Measurements from ENCODE around the gene AURKA.
"Not testable (repeated sequence)": the region's sequence is repeated elsewhere in the genome, so short reads cannot be mapped to it uniquely, and the experiment has no call there.

Gene AURKA

DNA sequence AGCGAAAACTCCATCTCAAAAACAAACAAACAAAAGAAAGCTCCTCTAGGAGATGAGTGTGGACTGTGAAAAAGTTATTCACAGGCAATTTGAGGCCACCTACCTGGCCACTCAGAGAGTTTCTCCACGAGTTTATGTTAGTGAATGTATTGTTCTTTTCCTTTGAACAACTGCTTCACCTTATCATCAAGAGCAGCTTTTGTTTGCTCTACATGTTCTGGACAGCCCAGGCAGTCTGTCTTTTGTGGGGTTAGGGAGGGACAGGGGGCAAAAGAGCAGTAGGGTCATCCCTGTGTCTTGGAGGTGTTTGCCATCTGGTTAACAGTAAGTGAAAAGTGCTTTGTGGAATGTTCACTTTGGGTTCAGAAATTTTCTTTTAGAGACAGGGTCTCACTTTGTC is 28.0 kb upstream of the AURKA start:
- Histone ChIP-seq H3K27me3 (ENCODE audit: control insufficient read depth, insufficient read depth, low read length) (no peaks in the 10 kb centered on the region), H3K4me1 (ENCODE audit: control insufficient read depth, insufficient read depth, low read length) (peaks cover 48% of the 10 kb centered on the region), H3K36me3 (ENCODE audit: insufficient read depth, low read length) (no peaks in the 10 kb centered on the region), H3K9ac (ENCODE audit: low read depth, low read length) (no peak overlapping the region), H3K4me2 (ENCODE audit: low read length) (no peak overlapping the region), H3K4me3 (ENCODE audit: low read length) (no peak overlapping the region), H3K9me3 (replicated peaks; ENCODE audit: low read length) (no peaks in the 10 kb centered on the region)

DNA sequence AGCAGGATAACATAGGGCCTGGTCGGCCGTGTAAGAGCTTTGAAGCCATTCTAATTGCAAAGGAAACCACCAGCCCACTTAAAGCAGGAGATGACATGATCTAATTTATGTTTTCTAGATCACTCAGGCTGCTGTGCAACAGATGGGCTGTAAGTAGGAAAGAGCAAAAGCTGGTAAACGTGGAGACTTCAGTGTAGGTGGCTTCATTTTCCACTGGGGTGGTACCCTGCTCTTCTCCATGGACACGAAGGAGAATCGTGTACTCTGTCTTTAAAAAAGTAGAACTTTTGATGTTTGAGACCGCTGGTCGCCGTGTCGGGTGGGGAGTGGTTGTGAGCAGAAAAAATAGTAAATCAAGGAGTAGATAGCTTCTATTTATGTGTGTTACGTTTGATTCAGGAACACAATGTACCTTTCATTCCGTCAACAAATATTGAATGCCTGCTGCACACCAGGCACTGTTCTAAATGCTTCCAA is 26.4 kb upstream of the AURKA start:
- Histone ChIP-seq H3K9ac (ENCODE audit: low read depth, low read length) (no peak overlapping the region), H3K4me2 (ENCODE audit: low read length) (no peak overlapping the region), H3K9me3 (replicated peaks; ENCODE audit: low read length) (no peaks in the 10 kb centered on the region), H3K4me1 (ENCODE audit: control insufficient read depth, insufficient read depth, low read length) (peaks cover 56% of the 10 kb centered on the region), H3K36me3 (ENCODE audit: insufficient read depth, low read length) (no peaks in the 10 kb centered on the region), H3K4me3 (ENCODE audit: low read length) (no peak overlapping the region), H3K27me3 (ENCODE audit: control insufficient read depth, insufficient read depth, low read length) (no peaks in the 10 kb centered on the region)

DNA sequence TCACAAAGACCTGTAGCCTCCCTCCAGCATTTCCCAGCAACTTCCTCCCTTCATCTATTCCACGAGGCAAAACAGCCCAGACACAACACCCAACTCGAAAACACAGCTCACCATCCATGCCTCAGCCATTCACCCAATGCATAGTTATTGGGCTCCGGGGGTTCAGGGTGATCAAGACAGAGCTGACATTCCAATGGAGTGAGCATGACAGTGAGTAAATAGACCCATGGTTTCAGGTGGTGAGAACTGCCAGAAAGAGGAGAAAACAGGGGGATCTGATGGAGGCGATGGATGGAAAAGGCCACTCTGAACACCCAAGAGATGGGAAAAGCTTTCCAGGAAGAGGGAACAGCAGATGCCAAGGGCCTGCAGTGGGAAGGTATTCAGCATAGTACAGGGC is 25.9 kb upstream of the AURKA start:
- Histone ChIP-seq H3K9ac (ENCODE audit: low read depth, low read length) (no peak overlapping the region), H3K4me3 (ENCODE audit: low read length) (no peak overlapping the region), H3K27me3 (ENCODE audit: control insufficient read depth, insufficient read depth, low read length) (no peaks in the 10 kb centered on the region), H3K9me3 (replicated peaks; ENCODE audit: low read length) (no peaks in the 10 kb centered on the region), H3K36me3 (ENCODE audit: insufficient read depth, low read length) (no peaks in the 10 kb centered on the region), H3K4me1 (ENCODE audit: control insufficient read depth, insufficient read depth, low read length) (peaks cover 52% of the 10 kb centered on the region), H3K4me2 (ENCODE audit: low read length) (no peak overlapping the region)

DNA sequence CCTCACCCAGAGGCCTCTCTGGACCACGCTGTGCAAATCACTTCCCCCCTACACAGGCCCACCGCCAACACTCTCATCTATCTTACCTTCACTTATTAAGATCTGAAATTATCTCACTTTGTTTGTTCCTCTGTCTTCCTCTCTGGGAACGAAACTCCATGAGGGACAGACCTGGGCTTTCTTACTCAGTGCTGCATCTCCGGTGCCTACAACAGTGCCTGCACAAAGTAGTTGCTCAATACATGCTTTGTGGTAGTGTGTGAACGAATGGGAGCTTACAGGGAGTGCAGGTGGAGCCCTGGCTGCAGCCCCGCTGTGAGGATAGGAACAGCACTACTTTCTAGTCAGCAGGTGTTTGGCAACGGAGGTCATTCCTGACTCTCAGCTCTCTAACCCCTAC is 25.4 kb upstream of the AURKA start:
- H3K4me3 ChIP-seq (ENCODE audit: low read length): no peak overlapping the region
- H3K4me2 ChIP-seq (ENCODE audit: low read length): no peak overlapping the region
- no peaks in the 10 kb centered on the region for H3K9me3 ChIP-seq (replicated peaks; ENCODE audit: low read length)
- H3K9ac ChIP-seq (ENCODE audit: low read depth, low read length): no peak overlapping the region
- no peaks in the 10 kb centered on the region for H3K36me3 ChIP-seq (ENCODE audit: insufficient read depth, low read length)
- H3K27me3 ChIP-seq (ENCODE audit: control insufficient read depth, insufficient read depth, low read length): no peaks in the 10 kb centered on the region
- H3K4me1 ChIP-seq (ENCODE audit: control insufficient read depth, insufficient read depth, low read length): peaks cover 47% of the 10 kb centered on the region

DNA sequence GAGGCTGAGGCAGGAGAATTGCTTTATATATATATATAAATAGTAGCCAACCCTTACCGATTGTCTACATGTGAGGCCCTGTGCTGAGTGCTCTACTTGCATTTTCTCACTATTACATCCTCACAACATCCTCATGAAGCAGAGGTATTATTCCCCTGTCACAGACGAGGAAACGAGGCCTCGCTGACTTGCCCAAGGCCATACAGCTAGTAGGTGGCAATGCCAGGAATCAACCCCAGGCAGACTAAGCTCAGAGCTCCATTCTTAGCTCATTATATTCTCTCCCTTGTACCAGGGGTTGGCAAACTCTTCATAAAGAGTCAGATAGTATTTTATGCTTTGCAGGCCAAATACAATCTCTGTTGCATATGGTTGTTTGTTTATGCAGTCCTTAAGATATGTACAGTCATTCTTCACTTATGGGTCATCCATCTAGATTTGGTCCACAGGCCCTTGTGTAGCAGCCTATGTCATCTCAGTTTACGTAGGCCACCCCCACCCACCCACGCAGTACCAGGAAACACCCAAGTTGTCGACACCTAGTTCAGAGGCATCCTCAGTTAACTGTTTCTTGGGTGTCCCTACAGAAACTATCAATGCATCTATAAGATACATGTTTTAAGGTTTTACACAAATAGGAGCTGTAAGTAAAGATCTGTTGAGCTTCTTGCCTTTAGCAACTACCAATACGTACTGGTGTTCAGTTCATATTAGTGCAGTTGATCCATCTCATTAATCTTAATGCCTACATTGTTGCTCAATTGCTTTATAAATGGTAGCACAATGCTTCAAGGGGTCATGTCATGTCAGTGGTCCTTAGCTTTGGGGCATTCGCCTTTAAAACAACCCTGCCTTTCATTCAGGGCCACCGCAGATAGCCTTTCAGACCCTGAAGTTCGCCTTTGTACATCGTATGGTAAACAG is 23.1 kb upstream of the AURKA start:
- H3K27me3 ChIP-seq (ENCODE audit: control insufficient read depth, insufficient read depth, low read length): no peaks in the 10 kb centered on the region
- H3K36me3 ChIP-seq (ENCODE audit: insufficient read depth, low read length): no peaks in the 10 kb centered on the region
- H3K9me3 ChIP-seq (replicated peaks; ENCODE audit: low read length): no peaks in the 10 kb centered on the region
- H3K9ac ChIP-seq (ENCODE audit: low read depth, low read length): peak overlapping the region; percentile 16
- H3K4me1 ChIP-seq (ENCODE audit: control insufficient read depth, insufficient read depth, low read length): peaks cover 32% of the 10 kb centered on the region
- H3K4me2 ChIP-seq (ENCODE audit: low read length): peak overlapping the region; percentile 48
- no peak overlapping the region for H3K4me3 ChIP-seq (ENCODE audit: low read length)

DNA sequence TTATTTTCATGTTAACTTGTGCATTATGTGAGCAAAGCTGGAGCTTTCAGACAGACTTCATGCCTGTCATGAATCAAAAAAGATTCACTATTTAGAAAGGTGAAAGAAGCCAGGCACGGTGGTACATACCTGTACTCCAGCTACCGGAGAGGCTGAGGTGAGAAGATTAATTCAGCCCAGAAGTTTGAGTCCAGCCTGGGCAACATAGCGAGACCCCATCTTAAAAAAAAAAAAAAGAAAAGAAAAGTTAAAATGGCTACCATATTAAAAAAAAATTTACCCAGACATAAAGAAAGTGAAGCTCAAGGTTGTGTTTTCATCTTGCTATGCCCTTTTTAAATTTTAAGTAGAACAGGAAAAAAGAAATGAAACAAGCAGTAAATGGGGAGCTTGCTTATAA is 20.9 kb upstream of the AURKA start:
- no peaks in the 10 kb centered on the region for H3K27me3 ChIP-seq (ENCODE audit: control insufficient read depth, insufficient read depth, low read length)
- H3K9ac ChIP-seq (ENCODE audit: low read depth, low read length): no peak overlapping the region
- H3K4me2 ChIP-seq (ENCODE audit: low read length): no peak overlapping the region
- H3K9me3 ChIP-seq (replicated peaks; ENCODE audit: low read length): no peaks in the 10 kb centered on the region
- H3K36me3 ChIP-seq (ENCODE audit: insufficient read depth, low read length): peaks cover 6% of the 10 kb centered on the region
- no peak overlapping the region for H3K4me3 ChIP-seq (ENCODE audit: low read length)
- peaks cover 19% of the 10 kb centered on the region for H3K4me1 ChIP-seq (ENCODE audit: control insufficient read depth, insufficient read depth, low read length)

DNA sequence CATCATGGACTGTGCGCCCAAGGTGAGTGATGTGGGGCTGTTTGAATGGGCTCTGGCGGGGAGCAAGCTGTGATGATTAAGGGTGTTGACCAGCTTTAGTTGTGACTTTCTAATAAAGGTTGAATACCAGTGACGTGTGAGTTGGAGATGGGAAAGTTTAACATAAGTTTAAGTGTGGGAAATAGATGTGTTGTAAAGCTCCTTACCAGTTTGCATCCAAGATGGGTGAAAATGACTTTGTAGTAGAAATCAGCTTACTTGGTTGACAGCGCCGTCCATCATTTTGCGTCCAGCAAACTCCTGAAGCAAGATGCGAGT is 20.4 kb upstream of the AURKA start:
- no peaks in the 10 kb centered on the region for H3K27me3 ChIP-seq (ENCODE audit: control insufficient read depth, insufficient read depth, low read length)
- H3K9ac ChIP-seq (ENCODE audit: low read depth, low read length): no peak overlapping the region
- H3K9me3 ChIP-seq (replicated peaks; ENCODE audit: low read length): no peaks in the 10 kb centered on the region
- H3K4me1 ChIP-seq (ENCODE audit: control insufficient read depth, insufficient read depth, low read length): peaks cover 14% of the 10 kb centered on the region
- H3K36me3 ChIP-seq (ENCODE audit: insufficient read depth, low read length): peaks cover 11% of the 10 kb centered on the region
- H3K4me3 ChIP-seq (ENCODE audit: low read length): no peak overlapping the region
- H3K4me2 ChIP-seq (ENCODE audit: low read length): no peak overlapping the region

DNA sequence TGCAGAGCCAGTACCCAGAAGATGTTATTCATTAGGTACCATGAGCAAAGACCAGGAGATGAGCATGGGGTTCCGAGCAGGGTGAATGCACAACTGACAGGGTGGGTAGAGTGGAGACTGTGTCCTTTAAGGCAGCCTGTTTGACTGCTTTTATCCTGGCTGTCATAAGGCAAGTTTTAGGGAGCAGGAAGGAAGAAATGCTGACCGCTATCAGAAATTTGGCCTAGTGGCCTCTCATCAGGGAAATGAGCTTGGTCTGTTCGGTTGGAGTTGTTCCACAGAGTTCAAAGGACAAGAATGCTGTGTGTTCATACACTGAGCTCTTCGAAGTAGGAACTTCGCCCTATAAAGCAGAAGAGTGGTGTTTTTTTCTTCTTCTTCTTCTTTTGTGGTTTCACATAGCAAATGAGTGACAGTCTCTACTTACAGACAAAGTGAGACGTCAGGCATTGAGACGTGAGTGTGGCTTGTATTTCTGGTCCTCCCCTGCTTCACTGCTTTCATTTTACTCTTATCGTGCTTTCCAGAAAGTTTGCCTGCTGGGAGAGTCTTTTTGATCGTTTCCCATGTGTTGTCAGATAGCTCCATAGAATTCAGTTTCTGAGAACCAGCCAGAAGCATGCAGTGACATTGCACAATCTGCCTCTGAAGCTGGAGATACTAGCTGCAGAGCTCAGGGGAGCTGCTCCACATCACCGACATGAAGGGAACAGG is 19.9 kb upstream of the AURKA start, which contains the start of gene CASS4:
Gene CASS4 (plus strand): TSS at position 502 of the 714 bp plus-strand sequence. CDS start 199 bp downstream, at position 701.
- Histone ChIP-seq H3K4me3 (ENCODE audit: low read length) (no peak within 1 kb of the TSS), H3K4me2 (ENCODE audit: low read length) (no peak within 1 kb of the TSS)

DNA sequence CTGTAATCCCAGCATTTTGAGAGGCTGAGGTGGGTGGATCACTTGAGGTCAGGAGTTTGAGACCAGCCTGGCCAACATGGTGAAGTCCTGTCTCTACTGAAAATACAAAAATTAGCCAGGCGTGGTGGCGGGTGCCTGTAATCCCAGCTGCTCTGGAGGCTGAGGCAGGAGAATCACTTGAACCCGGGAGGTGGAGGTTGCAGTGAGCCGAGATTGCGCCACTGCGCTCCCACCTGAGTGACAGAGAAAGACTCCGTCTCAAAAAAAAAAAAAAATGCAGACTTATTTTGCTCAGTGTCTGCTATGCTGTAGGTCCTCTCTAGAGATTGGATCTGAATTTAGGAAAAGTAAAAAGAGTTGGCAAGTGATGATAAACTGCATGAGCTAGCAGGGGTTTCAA is 19.3 kb upstream of the AURKA start:
- peaks cover 14% of the 10 kb centered on the region for H3K36me3 ChIP-seq (ENCODE audit: insufficient read depth, low read length)
- peaks cover 14% of the 10 kb centered on the region for H3K4me1 ChIP-seq (ENCODE audit: control insufficient read depth, insufficient read depth, low read length)
- not testable (repeated sequence) for H3K4me2 ChIP-seq (ENCODE audit: low read length); H3K9me3 ChIP-seq (replicated peaks; ENCODE audit: low read length); H3K4me3 ChIP-seq (ENCODE audit: low read length); H3K9ac ChIP-seq (ENCODE audit: low read depth, low read length); H3K27me3 ChIP-seq (ENCODE audit: control insufficient read depth, insufficient read depth, low read length)

More for the DNA sequence above, 19.9 kb upstream of the AURKA start, which contains the start of gene CASS4:
- Histone ChIP-seq H3K27me3 (ENCODE audit: control insufficient read depth, insufficient read depth, low read length) (no peaks in the 10 kb centered on the region), H3K9me3 (replicated peaks; ENCODE audit: low read length) (no peaks in the 10 kb centered on the region), H3K36me3 (ENCODE audit: insufficient read depth, low read length) (peaks cover 13% of the 10 kb centered on the region), H3K4me1 (ENCODE audit: control insufficient read depth, insufficient read depth, low read length) (peaks cover 14% of the 10 kb centered on the region), H3K9ac (ENCODE audit: low read depth, low read length) (no peak within 1 kb of the TSS)

DNA sequence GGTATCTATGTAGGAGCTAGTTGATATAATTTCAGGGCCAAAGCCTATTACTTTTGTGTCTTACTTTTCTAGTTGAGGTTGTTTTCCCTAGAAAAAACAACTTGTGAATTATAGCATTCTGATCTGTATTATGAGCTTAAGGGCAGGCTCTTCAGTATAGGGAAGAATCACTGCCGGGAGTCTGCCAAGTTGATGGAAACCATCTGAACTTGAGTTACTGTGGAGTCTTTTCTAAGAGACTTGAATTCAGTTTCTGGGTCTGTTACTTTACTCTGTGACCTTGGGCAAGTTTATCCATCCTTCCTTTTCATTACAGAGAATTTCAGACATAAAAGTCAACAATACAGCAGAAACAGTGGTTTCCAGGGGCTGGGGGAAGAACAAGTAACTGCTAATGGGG is 17.9 kb upstream of the AURKA start:
- Histone ChIP-seq H3K4me2 (ENCODE audit: low read length) (no peak overlapping the region), H3K9ac (ENCODE audit: low read depth, low read length) (no peak overlapping the region), H3K9me3 (replicated peaks; ENCODE audit: low read length) (no peaks in the 10 kb centered on the region), H3K27me3 (ENCODE audit: control insufficient read depth, insufficient read depth, low read length) (no peaks in the 10 kb centered on the region), H3K4me1 (ENCODE audit: control insufficient read depth, insufficient read depth, low read length) (peaks cover 7% of the 10 kb centered on the region), H3K36me3 (ENCODE audit: insufficient read depth, low read length) (peaks cover 25% of the 10 kb centered on the region), H3K4me3 (ENCODE audit: low read length) (no peak overlapping the region)

DNA sequence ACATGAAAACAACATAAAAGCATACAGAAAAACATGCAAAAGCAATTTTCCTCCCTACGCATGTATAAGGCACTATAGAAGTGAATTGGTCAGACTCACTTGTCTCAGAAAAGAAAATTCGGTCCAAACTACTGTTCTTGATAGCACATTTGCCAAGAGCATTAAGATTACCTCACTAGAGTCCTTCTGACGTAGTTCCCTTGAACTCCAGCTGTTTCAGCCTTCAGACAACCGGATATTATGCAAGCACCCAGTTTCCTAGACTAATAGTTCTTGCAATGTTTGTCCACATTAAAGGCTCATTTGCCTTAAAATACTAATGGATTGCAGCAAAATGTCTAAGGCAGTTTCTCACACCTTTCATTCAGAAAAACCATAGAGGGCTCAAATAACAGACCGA is 17.5 kb upstream of the AURKA start:
- H3K4me1 ChIP-seq (ENCODE audit: control insufficient read depth, insufficient read depth, low read length): peaks cover 3% of the 10 kb centered on the region
- H3K36me3 ChIP-seq (ENCODE audit: insufficient read depth, low read length): peaks cover 25% of the 10 kb centered on the region
- no peaks in the 10 kb centered on the region for H3K27me3 ChIP-seq (ENCODE audit: control insufficient read depth, insufficient read depth, low read length)

More for the DNA sequence above, 17.5 kb upstream of the AURKA start:
- H3K4me2 ChIP-seq (ENCODE audit: low read length): no peak overlapping the region
- no peaks in the 10 kb centered on the region for H3K9me3 ChIP-seq (replicated peaks; ENCODE audit: low read length)
- no peak overlapping the region for H3K9ac ChIP-seq (ENCODE audit: low read depth, low read length)
- H3K4me3 ChIP-seq (ENCODE audit: low read length): no peak overlapping the region
